ENCODE measurements around the gene HOXC4.
"Not testable (repeated sequence)": the region's sequence is repeated elsewhere in the genome, so short reads cannot be mapped to it uniquely, and the experiment has no call there.

The HOXC4 gene

DNA sequence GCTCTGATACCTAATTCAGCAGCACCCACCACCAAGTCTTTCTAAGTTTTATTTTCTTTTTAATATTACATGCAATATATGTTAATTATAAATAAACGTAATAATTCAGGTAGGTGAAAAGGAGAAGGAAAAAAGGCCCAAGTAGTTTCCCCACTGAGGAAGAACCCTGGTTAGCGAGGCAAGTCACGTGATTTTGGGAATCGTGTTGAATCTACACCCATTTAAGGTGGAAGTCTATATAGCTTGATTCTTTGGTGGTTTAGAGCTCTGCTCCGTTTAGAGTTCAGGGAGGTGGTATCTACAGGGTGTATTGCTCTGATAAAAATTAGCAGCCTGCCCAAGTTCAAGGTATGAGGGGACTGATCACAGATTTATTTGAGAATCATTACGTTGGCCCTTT lies 47.0 kb downstream of the HOXC4 start:
- DNase-seq: not testable (repeated sequence)

DNA sequence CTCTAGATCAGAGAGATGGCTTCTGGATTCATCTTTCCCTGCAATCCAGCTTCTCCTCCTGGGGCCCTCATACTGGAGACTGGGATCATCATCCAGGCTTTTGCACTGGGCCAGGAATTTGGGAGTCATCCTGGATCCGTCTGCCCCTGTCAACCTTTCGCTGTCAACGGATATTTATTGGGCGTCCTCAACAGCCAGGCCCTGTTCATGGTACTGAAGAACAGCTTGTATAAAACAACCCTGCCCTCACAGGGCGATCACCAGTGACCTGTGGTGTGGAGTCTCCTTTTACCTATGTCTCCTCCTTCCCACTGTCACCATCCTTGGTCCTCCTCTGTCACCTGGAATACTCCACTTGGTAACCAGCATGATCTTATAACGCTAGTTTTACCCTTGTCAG lies 48.6 kb downstream of the HOXC4 start:
- not testable (repeated sequence) for DNase-seq

DNA sequence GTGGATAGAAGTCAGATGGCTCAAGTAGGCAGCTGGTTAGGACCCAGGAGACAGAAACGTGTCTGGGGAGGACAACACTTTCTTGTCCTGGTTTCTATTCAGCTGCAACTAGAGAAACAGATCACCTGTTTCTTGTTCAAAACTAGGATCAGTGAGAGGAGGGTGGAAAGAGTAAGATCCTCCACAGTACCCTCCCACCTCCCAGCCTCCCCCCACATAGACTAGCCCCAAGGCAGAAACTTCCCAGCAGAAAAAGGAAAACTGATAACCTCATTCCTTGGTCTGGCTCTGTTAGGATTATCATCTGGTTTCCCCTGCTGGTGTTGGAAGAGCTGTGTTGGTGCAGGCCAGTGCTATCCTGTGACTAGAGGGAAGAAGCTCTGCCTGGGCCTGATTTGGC lies 50.2 kb downstream of the HOXC4 start:
- DNase-seq: not testable (repeated sequence)

Measured in COR-L47 (cell line).